Urothelium cell line (cell line): ENCODE measurements around the gene NKD2.
"Not testable (repeated sequence)": the region's sequence is repeated elsewhere in the genome, so short reads cannot be mapped to it uniquely, and the experiment has no call there.

Source experiments
- DNase-seq: peaks from one replicate; pipeline ENCODE4 v3.0.0; 2011; ENCODE audit warnings: low spot score, mixed read lengths
- FAIRE-seq: peaks from 2 replicates; lab custom pipeline; 2011; peaks lifted over from hg19 to GRCh38; lab: Jason Lieb, UNC

NKD2 gene

DNA sequence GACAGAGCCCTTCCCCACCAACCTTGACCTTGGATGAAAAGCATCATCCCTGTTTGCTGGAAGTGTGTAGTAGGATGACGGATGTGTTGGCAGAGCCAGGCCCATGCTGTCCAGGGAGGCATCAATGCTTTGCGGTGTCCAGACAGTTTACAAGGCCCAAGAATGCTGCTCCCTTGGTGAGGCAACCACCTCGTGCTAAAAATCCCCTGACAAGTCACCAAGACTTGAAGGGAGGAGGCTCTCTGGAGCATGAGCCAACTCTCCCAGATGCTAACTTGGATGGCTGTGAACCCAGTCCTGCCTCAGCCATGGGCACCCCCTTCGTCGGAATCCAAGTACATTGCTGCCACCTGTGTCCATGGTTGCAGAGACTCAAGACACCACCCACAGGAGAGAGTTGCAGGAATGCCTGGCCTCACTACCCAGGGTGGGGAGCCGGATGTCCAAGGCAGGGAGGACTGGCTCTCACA is 9.5 kb upstream of the NKD2 start:
- FAIRE-seq (no peak), DNase-seq (no peak)

DNA sequence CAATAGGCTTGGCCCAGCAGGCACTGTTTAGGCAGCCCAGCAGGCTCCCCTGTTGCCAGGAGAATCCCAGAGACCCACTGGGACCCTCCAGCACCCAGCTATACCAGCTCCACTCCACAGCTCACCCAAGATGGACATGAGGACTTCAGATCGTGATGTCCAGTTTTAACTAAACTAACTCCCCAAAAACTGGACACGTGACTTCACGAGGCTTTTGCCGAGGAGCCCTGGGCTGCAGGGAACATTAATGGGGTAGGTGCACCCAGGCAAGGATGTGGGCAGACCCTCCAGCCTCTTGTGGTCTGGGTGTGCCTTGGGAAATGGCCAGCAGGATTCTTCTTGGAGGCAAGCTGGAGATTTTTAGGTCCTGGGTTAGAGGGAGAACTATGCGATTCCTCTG is 8.9 kb upstream of the NKD2 start:
- FAIRE-seq (no peak), DNase-seq (no peak)

DNA sequence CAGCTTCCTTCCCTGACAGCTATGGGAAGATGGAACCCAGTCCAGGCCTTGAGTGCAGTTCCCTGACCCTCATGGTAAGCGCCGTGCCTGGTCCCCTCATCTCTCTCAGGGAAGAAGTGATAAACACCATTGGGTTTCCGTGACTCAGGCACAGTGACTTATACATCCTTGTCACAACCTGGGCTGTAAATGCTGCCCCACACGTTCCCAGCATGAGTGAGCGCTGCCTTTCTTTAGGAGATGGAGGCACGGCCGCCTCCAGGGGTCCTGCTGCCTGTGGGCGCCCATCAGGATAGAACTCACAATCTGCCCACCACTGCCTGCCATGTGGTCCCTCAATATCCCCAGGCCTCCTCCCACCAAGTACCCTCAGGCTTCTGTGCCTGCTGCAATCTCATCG is 8.3 kb upstream of the NKD2 start:
- no peak for DNase-seq
- FAIRE-seq, result no peak

- not testable (repeated sequence) for FAIRE-seq, DNase-seq
These were observed 7.8 kb upstream of the NKD2 start for GRCh38 chr5:1000831-1001230.

DNA sequence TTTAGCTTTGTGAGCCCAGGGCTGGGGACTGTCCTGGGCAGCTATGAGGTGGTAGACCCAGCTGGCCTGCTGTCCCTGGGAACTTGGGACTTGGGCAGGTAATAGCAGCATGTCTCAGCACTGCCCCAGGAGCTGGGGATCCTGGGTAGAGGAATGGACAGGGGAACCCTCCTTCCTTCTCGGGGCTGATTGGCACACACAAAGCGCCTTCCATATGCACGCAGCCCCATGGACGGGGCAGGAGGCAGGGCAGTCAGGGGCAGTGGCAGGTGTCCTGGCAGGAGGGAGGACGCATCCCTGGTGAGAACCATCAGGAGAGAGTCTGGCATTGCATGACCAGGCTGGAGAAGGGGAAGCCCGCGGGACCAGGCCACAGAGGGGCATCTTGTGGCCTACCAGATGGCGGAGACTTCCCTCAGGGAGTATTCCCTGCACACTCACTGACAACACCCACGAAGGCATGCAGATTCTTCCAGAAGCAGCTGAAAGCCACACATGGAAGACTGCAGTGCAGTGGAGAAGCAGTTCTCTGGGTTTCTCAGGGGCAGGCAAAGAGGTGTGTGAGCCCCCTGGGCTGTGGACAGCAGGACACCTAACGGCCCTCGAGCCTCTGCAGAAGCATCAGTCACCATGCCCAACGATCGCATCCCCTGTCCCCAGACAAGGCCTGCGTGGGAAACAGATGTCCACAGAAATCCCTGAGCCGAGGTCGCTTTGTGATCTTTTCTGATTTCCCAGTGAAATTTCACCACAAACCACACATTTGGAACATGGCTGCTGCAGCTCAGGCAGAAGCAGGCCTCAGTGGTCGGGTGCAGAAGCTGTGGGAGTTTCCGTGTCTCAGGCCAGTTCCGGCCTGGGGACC is 7.0 kb upstream of the NKD2 start:
- FAIRE-seq, result no peak
- no peak for DNase-seq

- FAIRE-seq (no peak), DNase-seq (no peak)
These were observed 6.4 kb upstream of the NKD2 start for GRCh38 chr5:1002271-1002546.

DNA sequence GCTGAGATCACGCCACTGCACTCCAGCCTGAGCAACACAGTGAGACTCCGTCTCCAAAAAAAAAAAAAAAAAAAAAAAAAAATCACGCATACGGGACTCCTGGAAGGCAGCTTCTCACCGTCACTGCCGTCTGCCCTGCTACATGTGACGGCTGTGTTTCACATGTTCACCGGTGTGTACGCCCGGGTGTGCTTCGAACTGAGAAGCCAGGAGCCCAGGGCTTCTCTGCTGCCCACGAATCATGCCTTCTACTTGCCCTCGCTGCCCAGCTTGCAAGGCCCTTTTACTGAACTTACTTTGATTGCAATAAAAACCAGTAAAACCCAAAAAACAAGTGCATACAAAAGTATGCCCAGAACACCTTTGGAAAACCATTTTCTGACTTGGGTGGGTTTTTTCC is 5.8 kb upstream of the NKD2 start:
- no peak for DNase-seq
- FAIRE-seq, result no peak

GRCh38 chr5:1003296-1003937 is 5.2 kb upstream of the NKD2 start:
- FAIRE-seq (peak; percentile 92), DNase-seq (peak; percentile 78)

DNA sequence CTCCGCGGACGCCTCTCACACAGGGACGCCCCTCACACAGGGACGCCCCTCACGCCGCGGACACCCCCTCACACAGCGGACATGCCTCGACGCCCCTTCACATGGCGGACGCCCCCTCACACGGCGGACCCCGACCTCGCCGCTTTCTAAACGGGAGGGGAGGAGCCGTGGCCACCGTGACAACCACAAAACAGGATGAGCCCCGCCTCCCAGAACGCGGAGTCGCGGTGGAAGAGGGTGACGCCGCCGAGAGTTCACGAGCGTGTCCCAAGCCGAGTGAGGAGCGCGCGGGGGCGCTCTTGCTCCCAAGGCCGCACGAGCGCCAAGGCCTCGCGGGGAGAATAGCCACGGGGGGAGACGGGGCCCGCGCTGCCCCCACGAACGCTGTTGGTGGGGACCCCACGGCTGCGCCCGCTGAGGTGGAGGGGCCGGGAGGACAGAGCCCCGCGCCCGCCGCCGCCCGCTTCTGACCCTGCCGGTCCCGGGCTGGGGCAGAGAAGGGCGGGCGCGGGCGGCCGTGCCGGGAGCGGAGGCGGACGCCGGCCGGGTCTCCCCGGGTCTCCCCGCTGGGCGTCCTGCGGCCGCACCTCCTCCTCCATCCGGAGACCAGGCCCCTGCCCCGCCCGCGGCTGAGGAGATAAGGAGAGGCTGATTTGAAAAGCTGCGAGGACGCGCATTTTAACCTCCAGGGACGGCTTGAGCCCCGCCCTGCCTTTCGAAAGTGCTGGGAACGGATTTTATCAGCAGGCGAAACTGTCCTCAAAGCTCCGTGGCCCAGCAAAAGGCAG is 3.9 kb upstream of the NKD2 start:
- DNase-seq, result no peak
- FAIRE-seq, result no peak

GRCh38 chr5:1005249-1005851 is 3.3 kb upstream of the NKD2 start:
- DNase-seq (no peak), FAIRE-seq (no peak)

DNA sequence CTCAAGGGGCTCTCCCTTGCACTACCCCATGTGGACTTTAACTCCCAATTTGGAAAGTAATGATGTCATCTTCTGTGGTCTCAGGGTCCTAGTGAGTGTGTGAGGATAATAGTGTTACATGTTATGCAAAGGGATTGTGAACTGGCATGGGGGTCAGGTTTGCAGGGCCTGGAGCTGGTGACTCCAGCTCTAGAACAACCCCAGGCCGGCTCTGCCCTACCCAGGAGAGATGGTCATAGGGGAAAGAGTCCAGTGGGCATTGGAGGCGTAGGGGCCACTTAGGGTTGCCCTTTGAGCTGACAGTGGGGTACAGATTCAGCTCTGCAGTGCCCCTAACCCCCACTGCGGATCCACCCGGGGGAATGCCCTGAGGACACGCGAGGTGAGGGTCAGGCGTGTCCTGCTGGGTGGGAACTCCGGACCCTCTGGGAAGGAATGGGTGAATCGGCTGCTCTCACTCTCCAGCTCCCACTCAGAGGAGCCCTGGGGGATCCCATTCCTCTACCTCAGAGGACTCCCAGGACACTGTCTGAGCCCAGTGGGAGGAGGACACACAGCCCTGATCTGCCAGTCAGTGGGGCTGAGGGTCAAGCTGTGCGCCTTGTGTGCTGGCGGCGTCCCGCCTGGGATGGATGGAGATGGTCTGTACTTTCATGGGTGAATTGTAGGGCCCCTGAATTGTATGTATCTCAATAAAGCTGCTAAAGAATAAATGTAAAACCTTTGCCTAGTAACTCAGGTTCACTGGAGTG is 2.5 kb upstream of the NKD2 start:
- no peak for DNase-seq
- FAIRE-seq, result no peak

DNA sequence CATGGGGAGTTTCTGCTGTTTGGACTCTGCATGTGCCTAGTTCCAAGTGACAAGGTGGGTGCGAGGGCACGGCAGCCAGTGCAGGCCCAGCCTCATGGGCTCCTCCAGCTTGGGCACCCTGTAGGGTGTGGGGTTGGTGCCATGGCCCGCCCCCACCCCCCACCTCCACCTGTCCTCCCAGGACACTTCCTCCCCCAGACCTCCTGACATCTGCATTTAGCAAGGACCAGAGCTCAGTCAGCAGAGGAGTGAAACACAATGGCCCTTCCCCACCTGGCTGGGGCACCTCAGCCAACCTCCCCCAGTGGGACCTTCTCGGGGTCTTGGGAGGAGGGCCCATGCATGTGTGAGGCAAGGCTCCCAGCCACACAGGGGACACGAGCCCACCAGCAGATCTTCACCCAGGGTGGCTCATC is 1.9 kb upstream of the NKD2 start:
- no peak for DNase-seq
- no peak for FAIRE-seq

DNA sequence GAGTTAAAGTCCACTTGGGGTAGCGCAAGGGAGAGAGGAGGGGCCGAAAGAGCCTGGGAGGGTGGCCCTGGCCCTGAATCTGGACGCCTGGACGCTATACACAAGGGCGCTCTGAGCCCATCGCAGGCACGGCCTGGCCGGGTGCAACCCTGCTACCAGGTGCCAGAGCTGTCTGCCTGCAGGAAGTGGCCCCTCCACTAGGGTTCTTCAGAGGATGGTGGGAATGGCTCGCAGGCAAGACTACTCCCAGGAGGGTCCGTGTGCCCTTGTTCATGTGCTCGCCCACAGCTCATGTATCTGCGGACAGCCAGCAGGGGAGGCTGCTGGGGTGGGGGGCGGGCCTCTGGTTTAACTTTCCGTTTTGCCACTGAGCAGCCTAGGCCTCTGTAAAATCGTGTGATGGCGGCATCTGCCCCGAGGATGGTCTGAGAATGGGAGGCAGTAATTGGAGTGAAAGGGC is 1.4 kb upstream of the NKD2 start:
- no peak for DNase-seq
- no peak for FAIRE-seq

GRCh38 chr5:1007681-1008450 is 736 bp upstream of the NKD2 start:
- peak; percentile 81 for FAIRE-seq

GRCh38 chr5:1009359-1010180 is 968 bp downstream of the NKD2 start:
- DNase-seq, result no peak
- FAIRE-seq, result no peak

More at GRCh38 chr5:1007681-1008450, 736 bp upstream of the NKD2 start:
- no peak for DNase-seq

- DNase-seq (no peak), FAIRE-seq (no peak)
These were observed 1.5 kb downstream of the NKD2 start for GRCh38 chr5:1010181-1010510.

- FAIRE-seq (peak; percentile 9), DNase-seq (no peak)
These were observed 2.0 kb downstream of the NKD2 start for GRCh38 chr5:1010641-1011046.

DNA sequence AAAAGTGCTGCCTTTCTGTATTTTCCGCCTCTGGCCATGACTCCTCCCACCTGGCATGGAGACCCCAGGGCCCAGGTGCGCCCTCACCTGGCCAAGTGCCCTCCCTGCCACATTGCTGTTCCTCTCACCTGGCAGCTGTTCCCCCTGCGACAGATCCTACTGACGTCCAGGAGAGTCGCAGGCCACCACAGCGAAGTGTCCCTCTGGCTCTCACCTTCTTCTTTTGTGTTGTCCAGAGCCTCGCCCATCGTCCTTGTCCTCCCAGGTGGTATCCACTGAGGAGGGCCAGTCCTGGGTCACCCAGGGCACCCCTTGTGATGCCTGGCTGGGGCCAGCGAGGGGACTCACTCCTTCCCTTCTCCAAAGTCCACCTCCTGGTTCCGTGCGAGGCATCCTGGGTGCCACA is 2.6 kb downstream of the NKD2 start:
- FAIRE-seq (no peak), DNase-seq (peak; percentile 81)

- FAIRE-seq (peak; percentile 82), DNase-seq (no peak)
These were observed 3.2 kb downstream of the NKD2 start for GRCh38 chr5:1011741-1012312.
